Smooth muscle cell (in vitro differentiated cells): ENCODE results near the gene RAD51B. TPM values are rescaled to one million over a fixed set of nuclear protein-coding genes. Genes with fewer than 3 reads are reported as not detected.

Experiments used
- DNase-seq: peaks from one replicate; lab custom pipeline; 2025; ENCODE audit not compliant: unreplicated experiment; lab: John Stamatoyannopoulos, UW
- H2AFZ ChIP-seq: fragments of 200-600 bp; sonication (generic); 2 replicates; pipeline ENCODE4 v1.6.0; 2016; ENCODE audit warnings: antibody characterized with exemption, low read depth, mild to moderate bottlenecking
- H3F3A ChIP-seq: fragments of 200-600 bp; sonication (generic); 2 replicates; pipeline ENCODE4 v1.6.0; 2017; ENCODE audit warnings: antibody characterized with exemption, low read depth
- H3K27ac ChIP-seq: fragments of 200-600 bp; sonication (generic); 2 replicates; pipeline ENCODE4 v1.5.1; 2016; ENCODE audit warnings: low read depth, mild to moderate bottlenecking
- H3K27me3 ChIP-seq: fragments of 200-600 bp; sonication (generic); 2 replicates; pipeline ENCODE4 v1.6.1; 2016; ENCODE audit warnings: low read depth, mild to moderate bottlenecking
- H3K36me3 ChIP-seq: fragments of 200-600 bp; sonication (generic); 2 replicates; pipeline ENCODE4 v1.5.1; 2016; ENCODE audit warnings: low read depth
- H3K4me1 ChIP-seq: fragments of 200-600 bp; sonication (generic); 2 replicates; pipeline ENCODE4 v1.5.1; 2016; ENCODE audit warnings: low read depth
- H3K4me2 ChIP-seq: fragments of 200-600 bp; sonication (generic); 2 replicates; pipeline ENCODE4 v1.6.0; 2016; ENCODE audit warnings: mild to moderate bottlenecking
- H3K4me3 ChIP-seq: fragments of 200-600 bp; sonication (generic); 2 replicates; pipeline ENCODE4 v1.5.1; 2016; ENCODE audit warnings: mild to moderate bottlenecking
- H3K79me2 ChIP-seq: fragments of 200-600 bp; sonication (generic); 2 replicates; pipeline ENCODE4 v1.6.0; 2016; ENCODE audit warnings: low read depth, mild to moderate bottlenecking
- H3K9ac ChIP-seq: fragments of 200-600 bp; sonication (generic); 2 replicates; pipeline ENCODE4 v1.6.0; 2016; ENCODE audit warnings: low read depth
- H3K9me3 ChIP-seq: fragments of 200-600 bp; sonication (generic); replicated peaks from 2 replicates; pipeline ENCODE4 v1.5.1; 2016; ENCODE audit warnings: low read depth
- H4K20me1 ChIP-seq: fragments of 200-600 bp; sonication (generic); 2 replicates; pipeline ENCODE4 v1.6.0; 2016; ENCODE audit warnings: low read depth
- CTCF ChIP-seq: fragments of 200-600 bp; sonication (generic); IDR thresholded peaks from 2 replicates; pipeline ENCODE4 v1.5.1; 2017; ENCODE audit warnings: borderline replicate concordance, mild to moderate bottlenecking, antibody characterized with exemption; ENCODE audit not compliant: insufficient read depth, poor library complexity, severe bottlenecking
- WGBS: methylation state at CpG from one replicate; pipeline ENCODE4 v1.1.7; 2016; ENCODE audit warnings: low lambda C conversion rate; 5-methylcytosine and 5-hydroxymethylcytosine counted together
- polyA plus RNA-seq: library from polyadenylated mRNA; unstranded; fragments of >200 nt; fragmentation: Nextera tagmentation; extraction: Ambion mirVana; gene quantifications from 2 replicates; pipeline ENCODE4 v1.2.1, GENCODE V29; 2016
- total RNA-seq: library from RNA; depleted of rRNA; stranded (reverse); fragments of >200 nt; gene quantifications from 2 replicates; pipeline ENCODE4 v1.2.3, GENCODE V29; 2014

RAD51B gene
- total and polyA plus RNA-seq, 2 experiments from 2014 or later = 4.6 to 5.3 TPM

- DNase-seq = no peak
- H3K27ac ChIP-seq = no peak overlapping the region
- no peaks in the 10 kb centered on the region for H3K27me3 ChIP-seq
- no peaks in the 10 kb centered on the region for H3K36me3 ChIP-seq
- H4K20me1 ChIP-seq = no peaks in the 10 kb centered on the region
- H3F3A ChIP-seq = peaks cover 5% of the 10 kb centered on the region
- H3K4me3 ChIP-seq = no peak overlapping the region
- peak overlapping the region; percentile 43 for H3K4me2 ChIP-seq
- H3K9me3 ChIP-seq = no peaks in the 10 kb centered on the region
- no peaks in the 10 kb centered on the region for H3K79me2 ChIP-seq
- H3K9ac ChIP-seq = no peak overlapping the region
- TF ChIP-seq CTCF = no peak
- peaks cover 15% of the 10 kb centered on the region for H3K4me1 ChIP-seq
- no peak overlapping the region for H2AFZ ChIP-seq
- WGBS = 61% methylated on average over 2 of the region's 2 CpGs
Measured at GRCh38 chr14:68444449-68445168, 625.0 kb downstream of the RAD51B start.

GRCh38 chr14:68446243-68447040, 626.9 kb downstream of the RAD51B start:
- Histone ChIP-seq H3K4me1 (peaks cover 23% of the 10 kb centered on the region), H3K79me2 (no peaks in the 10 kb centered on the region), H3K9me3 (no peaks in the 10 kb centered on the region), H3F3A (peaks cover 8% of the 10 kb centered on the region), H3K4me2 (no peak overlapping the region), H3K4me3 (no peak overlapping the region), H4K20me1 (no peaks in the 10 kb centered on the region), H3K9ac (no peak overlapping the region), H3K36me3 (no peaks in the 10 kb centered on the region), H3K27me3 (no peaks in the 10 kb centered on the region), H3K27ac (no peak overlapping the region), H2AFZ (no peak overlapping the region)
- DNase-seq = no peak
- no peak for TF ChIP-seq CTCF
- whole genome bisulfite sequencing = 95% methylated on average over 7 of the region's 7 CpGs

- H3K27ac ChIP-seq = peak overlapping the region; percentile 1
Measured at GRCh38 chr14:68447581-68448251, 628.1 kb downstream of the RAD51B start.

More at GRCh38 chr14:68447581-68448251, 628.1 kb downstream of the RAD51B start:
- Histone ChIP-seq H3K27me3 (no peaks in the 10 kb centered on the region), H3K9me3 (no peaks in the 10 kb centered on the region), H3K4me1 (peaks cover 23% of the 10 kb centered on the region), H2AFZ (peak overlapping the region; percentile 2), H3F3A (peaks cover 8% of the 10 kb centered on the region), H3K79me2 (no peaks in the 10 kb centered on the region), H3K4me2 (no peak overlapping the region), H3K4me3 (no peak overlapping the region), H3K36me3 (no peaks in the 10 kb centered on the region), H4K20me1 (no peaks in the 10 kb centered on the region), H3K9ac (no peak overlapping the region)
- DNase-seq = no peak
- TF ChIP-seq CTCF = no peak
- 82% methylated on average over 4 of the region's 4 CpGs for WGBS
